ENCODE data around the gene VPS25. TPM values are rescaled to one million over a fixed set of nuclear protein-coding genes. Genes with fewer than 3 reads are reported as not detected.

The VPS25 gene
- total RNA-seq, 4 donors from 2014 or later = 58.3 to 111 (median 79.7) TPM

DNA sequence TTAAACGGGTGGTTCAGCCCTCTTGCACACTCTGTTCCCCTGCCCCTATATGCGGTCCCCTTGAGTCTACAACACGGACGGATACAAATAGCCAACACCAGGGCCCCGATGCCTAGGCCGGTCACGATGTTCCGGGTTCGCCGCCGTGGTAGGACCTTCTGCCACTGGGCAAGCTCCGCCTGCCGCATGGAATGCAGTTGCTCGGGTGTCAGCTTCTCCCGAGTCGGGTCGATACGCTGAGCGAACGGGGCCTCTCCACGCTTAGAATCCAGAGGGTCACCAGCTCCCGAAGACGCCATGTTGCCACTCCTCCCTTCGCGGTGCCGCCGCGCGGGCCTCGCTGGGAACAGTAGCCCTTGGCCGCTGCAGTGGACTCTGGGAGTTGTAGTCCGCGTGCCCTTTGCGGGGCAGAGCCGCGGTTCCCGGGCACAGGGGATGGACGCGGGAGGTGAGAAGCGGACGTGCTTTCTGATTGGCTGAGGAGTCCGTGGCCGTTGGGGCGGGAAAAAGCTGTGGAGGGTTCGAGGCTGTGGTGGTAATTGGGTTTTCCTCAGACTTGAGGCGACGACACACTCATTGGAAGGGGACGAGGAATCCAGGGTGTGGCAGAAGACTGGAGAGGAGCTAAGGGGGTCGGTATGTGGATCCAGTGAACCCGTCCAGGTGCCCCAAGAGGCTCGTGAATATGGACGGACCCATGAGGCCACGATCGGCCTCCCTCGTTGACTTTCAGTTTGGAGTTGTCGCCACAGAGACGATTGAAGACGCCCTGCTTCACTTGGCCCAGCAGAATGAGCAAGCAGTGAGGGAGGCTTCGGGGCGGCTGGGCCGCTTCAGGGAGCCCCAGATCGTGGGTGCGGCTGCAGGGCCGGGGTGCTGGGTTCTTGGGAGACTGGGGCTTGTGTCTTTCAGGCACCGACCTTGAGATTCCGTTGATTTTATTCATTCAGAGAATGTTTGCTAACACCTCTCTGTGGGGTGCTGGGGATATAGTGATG lies 25.4 kb downstream of the VPS25 start, which contains the start of the genes CNTD1 and COA3:
Gene CNTD1 (plus strand): TSS at position 479 of the 998 bp plus-strand sequence. CDS start 207 bp downstream, at position 686.
Gene COA3 (minus strand): TSS at position 322 of the 998 bp plus-strand sequence. CDS start 23 bp downstream, at position 299.
- 49% methylated on average over 35 of the region's 66 CpGs; no CpG with 5 or more reads in 1 of the 2 donors for WGBS, 2 donors (ENCODE audit: low coverage in 1 of 2)
- peak within 1 kb of the TSS; percentile 57 to 85 (median 71) for H3K4me3 ChIP-seq
- intact Hi-C loops (cut with DNase I; ENCODE audit: low total_unique reads) = no loop called here
- no peaks in the 10 kb centered on the region for H3K27me3 ChIP-seq
- in situ Hi-C loops (cut with MboI; ENCODE audit: low pct_ligation_motif_present in 1 of 4, low pct_unique_long_range_greater_than_20kb in 1 of 4, low sequenced_read_pairs in 3 of 4) = no loop called here
- peaks cover 10 to 58% (median 39%) of the 10 kb centered on the region in 4 donors for H3K4me1 ChIP-seq
- DNase-seq = peak; percentile 91
- peak within 1 kb of the TSS; percentile 86 to 94 (median 86) for H3K27ac ChIP-seq
- H3K36me3 ChIP-seq = no peaks in the 10 kb centered on the region
- peak; percentile 69 for TF ChIP-seq POLR2A (IDR thresholded peaks at IDR 0.05)
- no peak for TF ChIP-seq EP300 (IDR thresholded peaks at IDR 0.05; ENCODE audit: low read depth)
- TF ChIP-seq, protein P1, sequence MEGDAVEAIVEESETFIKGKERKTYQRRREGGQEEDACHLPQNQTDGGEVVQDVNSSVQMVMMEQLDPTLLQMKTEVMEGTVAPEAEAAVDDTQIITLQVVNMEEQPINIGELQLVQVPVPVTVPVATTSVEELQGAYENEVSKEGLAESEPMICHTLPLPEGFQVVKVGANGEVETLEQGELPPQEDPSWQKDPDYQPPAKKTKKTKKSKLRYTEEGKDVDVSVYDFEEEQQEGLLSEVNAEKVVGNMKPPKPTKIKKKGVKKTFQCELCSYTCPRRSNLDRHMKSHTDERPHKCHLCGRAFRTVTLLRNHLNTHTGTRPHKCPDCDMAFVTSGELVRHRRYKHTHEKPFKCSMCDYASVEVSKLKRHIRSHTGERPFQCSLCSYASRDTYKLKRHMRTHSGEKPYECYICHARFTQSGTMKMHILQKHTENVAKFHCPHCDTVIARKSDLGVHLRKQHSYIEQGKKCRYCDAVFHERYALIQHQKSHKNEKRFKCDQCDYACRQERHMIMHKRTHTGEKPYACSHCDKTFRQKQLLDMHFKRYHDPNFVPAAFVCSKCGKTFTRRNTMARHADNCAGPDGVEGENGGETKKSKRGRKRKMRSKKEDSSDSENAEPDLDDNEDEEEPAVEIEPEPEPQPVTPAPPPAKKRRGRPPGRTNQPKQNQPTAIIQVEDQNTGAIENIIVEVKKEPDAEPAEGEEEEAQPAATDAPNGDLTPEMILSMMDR (IDR thresholded peaks at IDR 0.05) = peak in 1 of 5 experiments; percentile 24
- peak; percentile 70 to 74 (median 73) for TF ChIP-seq POLR2AphosphoS5 (IDR thresholded peaks at IDR 0.05)
- no peaks in the 10 kb centered on the region for H3K9me3 ChIP-seq

DNA sequence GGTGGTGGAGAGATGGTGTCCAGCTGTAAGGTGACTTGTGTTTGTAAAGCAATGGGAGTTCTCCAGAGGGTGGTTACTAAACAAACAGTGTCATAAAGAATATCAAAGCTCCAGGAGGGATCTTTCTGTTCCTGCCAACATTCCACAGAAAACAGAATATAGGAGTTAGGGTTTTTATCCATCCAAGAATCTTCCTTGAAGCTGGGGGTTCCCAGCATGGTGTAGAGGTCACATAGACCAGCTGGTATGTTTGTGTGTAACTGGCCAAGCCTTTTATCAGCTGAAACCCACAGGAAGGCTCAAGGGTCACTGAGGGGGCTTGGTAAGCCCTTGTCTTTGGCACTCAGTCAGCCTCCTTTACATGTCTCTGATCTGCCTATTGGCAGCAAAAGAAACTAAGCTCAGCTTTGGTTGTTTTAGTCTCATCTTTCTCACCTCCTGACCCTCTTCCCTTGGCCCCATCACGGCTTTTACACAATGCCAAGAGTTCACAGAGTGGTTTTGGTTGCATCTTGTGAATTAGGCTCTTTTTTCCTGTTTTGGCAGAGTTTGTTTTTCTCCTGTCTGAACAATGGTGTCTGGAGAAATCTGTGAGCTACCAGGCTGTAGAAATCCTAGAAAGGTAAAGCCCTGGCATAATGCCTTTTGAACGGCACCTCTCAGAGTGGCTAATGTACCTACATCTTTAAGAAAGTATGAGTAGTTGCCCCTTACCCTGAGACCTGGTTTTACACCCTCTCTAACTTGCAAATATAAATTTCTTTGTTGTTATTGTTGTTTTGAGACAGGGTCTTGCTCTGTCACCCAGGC lies 30.0 kb downstream of the VPS25 start:
- Histone ChIP-seq H3K27me3 (no peaks in the 10 kb centered on the region), H3K27ac (peak overlapping the region; percentile 53 to 82 (median 80)), H3K4me1 (peaks cover 5 to 54% (median 25%) of the 10 kb centered on the region in 4 donors), H3K36me3 (no peaks in the 10 kb centered on the region), H3K9me3 (no peaks in the 10 kb centered on the region), H3K4me3 (no peak overlapping the region)
- WGBS, 2 donors (ENCODE audit: low coverage in 1 of 2) = 28 to 34% methylated on average over 2 of the region's 2 CpGs
- in situ Hi-C loops (cut with MboI; ENCODE audit: low pct_ligation_motif_present in 1 of 4, low pct_unique_long_range_greater_than_20kb in 1 of 4, low sequenced_read_pairs in 3 of 4) (no loop called here), intact Hi-C loops (cut with DNase I; ENCODE audit: low total_unique reads) (no loop called here)
- TF ChIP-seq POLR2A (IDR thresholded peaks at IDR 0.05) (no peak), POLR2AphosphoS5 (IDR thresholded peaks at IDR 0.05) (peak in 1 of 3 donors; percentile 30)
- DNase-seq = no peak

DNA sequence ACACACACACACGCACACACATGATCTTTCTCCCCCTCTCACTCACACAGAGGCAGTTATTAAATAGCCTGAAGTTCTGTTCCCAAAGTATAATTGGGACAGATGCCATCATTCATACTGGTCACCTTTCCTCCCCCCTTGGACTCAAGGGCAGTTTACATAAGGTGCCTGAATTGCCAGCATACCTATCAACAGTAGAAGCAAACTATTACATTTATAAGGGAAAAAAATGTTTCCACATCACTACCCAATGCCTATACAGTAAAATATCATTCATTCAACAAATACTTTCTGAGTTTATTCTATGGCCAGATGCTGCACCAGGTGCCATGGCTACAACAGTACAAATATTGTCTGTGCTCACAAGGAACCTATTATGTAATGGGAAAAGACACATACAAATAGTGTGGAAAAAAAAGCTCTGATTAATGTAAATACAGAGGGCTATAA lies 31.7 kb downstream of the VPS25 start:
- intact Hi-C loops (cut with DNase I; ENCODE audit: low total_unique reads) = no loop called here
- no peaks in the 10 kb centered on the region for H3K9me3 ChIP-seq
- H3K36me3 ChIP-seq = peaks cover 0 to 2% (median 0%) of the 10 kb centered on the region in 4 donors
- H3K27me3 ChIP-seq = no peaks in the 10 kb centered on the region
- peak overlapping the region; percentile 60 to 82 (median 80) for H3K27ac ChIP-seq
- H3K4me3 ChIP-seq = no peak overlapping the region
- in situ Hi-C loops (cut with MboI; ENCODE audit: low pct_ligation_motif_present in 1 of 4, low pct_unique_long_range_greater_than_20kb in 1 of 4, low sequenced_read_pairs in 3 of 4) = no loop called here
- peaks cover 8 to 55% (median 20%) of the 10 kb centered on the region in 4 donors for H3K4me1 ChIP-seq
- TF ChIP-seq, protein P1 (IDR thresholded peaks at IDR 0.05) = no peak
- TF ChIP-seq POLR2AphosphoS5 (IDR thresholded peaks at IDR 0.05) (peak in 1 of 3 donors; percentile 36), EP300 (IDR thresholded peaks at IDR 0.05; ENCODE audit: low read depth) (peak; percentile 3)
- WGBS, 2 donors (ENCODE audit: low coverage in 1 of 2) = 20 to 55% methylated on average over 1 of the region's 1 CpG
- peak; percentile 45 for DNase-seq

GRCh38 chr17:42806249-42806648 lies 33.0 kb downstream of the VPS25 start:
- in situ Hi-C loops (cut with MboI; ENCODE audit: low pct_ligation_motif_present in 1 of 4, low pct_unique_long_range_greater_than_20kb in 1 of 4, low sequenced_read_pairs in 3 of 4) = no loop called here

More at GRCh38 chr17:42806249-42806648, 33.0 kb downstream of the VPS25 start:
- no peak overlapping the region for H3K4me3 ChIP-seq
- WGBS, 2 donors (ENCODE audit: low coverage in 1 of 2) = 45% methylated on average over 1 of the region's 1 CpG; no CpG with 5 or more reads in 1 of the 2 donors
- no peaks in the 10 kb centered on the region for H3K27me3 ChIP-seq
- peak overlapping the region; percentile 60 to 82 (median 80) for H3K27ac ChIP-seq
- H3K36me3 ChIP-seq = peaks cover 0 to 13% (median 6%) of the 10 kb centered on the region in 4 donors
- intact Hi-C loops (cut with DNase I; ENCODE audit: low total_unique reads) = no loop called here
- TF ChIP-seq, protein P1 (IDR thresholded peaks at IDR 0.05) = no peak
- TF ChIP-seq POLR2A (IDR thresholded peaks at IDR 0.05) (peak; percentile 47), EP300 (IDR thresholded peaks at IDR 0.05; ENCODE audit: low read depth) (peak; percentile 30), POLR2AphosphoS5 (IDR thresholded peaks at IDR 0.05) (peak; percentile 6 to 73 (median 71))
- no peaks in the 10 kb centered on the region for H3K9me3 ChIP-seq
- DNase-seq = no peak
- H3K4me1 ChIP-seq = peaks cover 8 to 55% (median 20%) of the 10 kb centered on the region in 4 donors
